K562 (cell line): ENCODE measurements around the gene HEMGN. TPM values are rescaled to one million over a fixed set of nuclear protein-coding genes. Genes with fewer than 3 reads are reported as not detected.

ENCODE experiments used
- BRF1 ChIP-seq: IDR thresholded peaks from 3 replicates; pipeline ENCODE4 v1.6.1; 2011; ENCODE audit warnings: borderline replicate concordance, mild to moderate bottlenecking; ENCODE audit not compliant: insufficient read length; ENCODE audit errors: extremely low read depth
- DDX20 ChIP-seq: fragments of 450-650 bp; IDR thresholded peaks from 2 replicates; pipeline ENCODE4 v1.6.1; 2016; ENCODE audit warnings: missing genetic modification characterization, low read depth, mild to moderate bottlenecking, missing compliant biosample characterization, moderate library complexity
- LEF1 ChIP-seq: fragments of 450-650 bp; IDR thresholded peaks from 2 replicates; pipeline ENCODE4 v1.6.1; 2016; ENCODE audit warnings: mild to moderate bottlenecking
- MIER1 ChIP-seq: fragments of 450-650 bp; IDR thresholded peaks from 2 replicates; pipeline ENCODE4 v1.6.1; 2016; ENCODE audit warnings: antibody characterized with exemption, mild to moderate bottlenecking, low read depth
- SMAD1 ChIP-seq: fragments of 150-350 bp; IDR thresholded peaks from 2 replicates; pipeline ENCODE4 v1.6.1; 2014; ENCODE audit warnings: low read length, low read depth; ENCODE audit not compliant: partially characterized antibody
- SMARCB1 ChIP-seq: IDR thresholded peaks from 2 replicates; pipeline ENCODE4 v1.6.1; 2011; ENCODE audit warnings: improper control_type of control experiment, low read depth; ENCODE audit not compliant: insufficient read length
- STAG1 ChIP-seq: sonication (generic); formaldehyde crosslinking; IDR thresholded peaks from 2 replicates; pipeline ENCODE4 v1.5.0; 2020; ENCODE audit warnings: missing genetic modification reagents, borderline replicate concordance
- ZFPM2 ChIP-seq: fragments of 250-450 bp; sonication (Bioruptor Pico); IDR thresholded peaks from 2 replicates; pipeline ENCODE4 v1.5.1; 2022; ENCODE audit warnings: mild to moderate bottlenecking
- ZNF133 ChIP-seq: fragments of 250-450 bp; sonication (Bioruptor Pico); IDR thresholded peaks from 2 replicates; pipeline ENCODE4 v1.4.0; 2020; ENCODE audit warnings: mild to moderate bottlenecking
- ZNF165 ChIP-seq: fragments of 250-450 bp; sonication (Bioruptor Pico); IDR thresholded peaks from 2 replicates; pipeline ENCODE4 v1.4.0; 2020; ENCODE audit warnings: borderline replicate concordance
- ZSCAN29 ChIP-seq: fragments of 450-650 bp; IDR thresholded peaks from 2 replicates; pipeline ENCODE4 v1.6.1; 2017
- polyA plus RNA-seq, 8 experiments: library from polyadenylated mRNA; depleted of rRNA in 4 of 8; stranded (reverse) in 5 of 8; unstranded in 3 of 8; fragments of >200 nt; fragmentation: Nextera tagmentation in 2 of 8; fragmentation: Illumina TruSeq in 1 of 8; extraction: Ambion mirVana in 2 of 8; extraction: Trizol in 1 of 8; gene quantifications; 2 replicates each; pipeline versions ENCODE4 v1.2.1 to v1.2.3, GENCODE V29; 2011 to 2014; ENCODE audit warnings: inconsistent platforms in 1 of 8, missing spikeins in 1 of 8
- total RNA-seq, 7 experiments: library from RNA; depleted of rRNA in 6 of 7; stranded (reverse); fragments of >200 nt in 6 of 7; fragmentation: Illumina TruSeq in 2 of 7; extraction: Trizol in 2 of 7; gene quantifications; 2 replicates each; pipeline versions ENCODE4 v1.2.1 to v1.2.3, GENCODE V29; 2011 to 2021; ENCODE audit warnings: low replicate concordance in 1 of 7
- TF ChIP-seq, protein P1 (sequence below), 2 experiments: fragments of 150-350 bp in 1 of 2; IDR thresholded peaks; 2 replicates each; pipeline ENCODE4 v1.6.1; 2012 to 2016; ENCODE audit warnings: low read depth in 2 of 2, low read length in 2 of 2, mild to moderate bottlenecking in 1 of 2, moderate library complexity in 1 of 2
- TF ChIP-seq, protein P2 (sequence below): fragments of 250-450 bp; sonication (Bioruptor Pico); IDR thresholded peaks from 2 replicates; pipeline ENCODE4 v1.8.0; 2022; ENCODE audit warnings: inconsistent platforms
- TF ChIP-seq, protein P3 (sequence below): fragments of 450-650 bp; IDR thresholded peaks from one replicate; pipeline ENCODE4 v1.6.1; 2018; ENCODE audit warnings: mild to moderate bottlenecking, moderate library complexity; ENCODE audit not compliant: partially characterized antibody
- TF ChIP-seq, protein P4 (sequence below): fragments of 250-450 bp; sonication (Bioruptor Pico); IDR thresholded peaks from 2 replicates; pipeline ENCODE4 v1.8.0; 2021; ENCODE audit warnings: moderate library complexity, mild to moderate bottlenecking, inconsistent platforms
- TF ChIP-seq, protein P5 (sequence below): fragments of 450-650 bp; formaldehyde crosslinking; conservative IDR thresholded peaks from 2 replicates; pipeline ENCODE4 v1.4.0; 2022; ENCODE audit warnings: mild to moderate bottlenecking, missing genetic modification characterization

Gene HEMGN
- total and polyA plus RNA-seq, 9 of the 15 experiments (the other 6 are each of a cell fraction or from before 2014, with no cell fraction given) = 56.3 to 258 (median 137) TPM

DNA sequence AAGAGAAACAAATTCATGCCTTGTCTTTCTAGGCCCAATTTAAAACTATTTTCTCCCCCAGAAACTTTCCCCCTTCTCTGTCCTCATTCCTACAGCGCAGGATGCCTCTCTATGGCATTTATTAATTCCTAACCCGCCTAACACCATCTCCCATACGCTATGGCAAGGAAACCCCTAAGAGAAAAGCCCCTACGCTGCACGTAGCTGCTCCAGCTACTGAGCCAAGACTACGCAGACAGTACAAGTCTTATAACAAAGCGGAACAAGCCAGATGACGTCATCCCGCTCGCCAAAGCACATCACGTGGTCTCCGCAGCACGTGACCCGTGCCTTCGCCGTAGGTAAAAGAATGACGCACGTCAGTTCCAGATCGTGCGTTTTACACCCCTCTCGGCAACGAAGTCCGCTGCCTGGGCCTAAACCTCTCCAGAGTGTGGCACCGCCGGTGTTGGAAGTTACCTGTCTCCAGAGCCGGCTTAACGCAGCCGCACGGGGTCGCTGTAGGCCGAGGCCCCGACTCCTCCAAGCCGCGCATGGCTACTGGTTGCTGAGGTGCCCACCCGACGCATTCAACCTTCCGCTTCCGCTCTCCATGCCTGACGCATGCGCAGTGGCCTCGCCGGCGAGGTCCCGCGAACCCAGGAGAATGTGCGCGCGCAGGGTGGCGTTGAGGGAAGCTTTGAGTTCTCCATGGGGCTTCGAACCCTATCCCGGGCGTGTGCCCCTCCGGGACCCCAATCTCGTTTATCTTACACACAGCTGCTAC, 15.8 kb downstream of the HEMGN start, which contains the start of gene TRMO (continued):
- TF ChIP-seq, protein P1, sequence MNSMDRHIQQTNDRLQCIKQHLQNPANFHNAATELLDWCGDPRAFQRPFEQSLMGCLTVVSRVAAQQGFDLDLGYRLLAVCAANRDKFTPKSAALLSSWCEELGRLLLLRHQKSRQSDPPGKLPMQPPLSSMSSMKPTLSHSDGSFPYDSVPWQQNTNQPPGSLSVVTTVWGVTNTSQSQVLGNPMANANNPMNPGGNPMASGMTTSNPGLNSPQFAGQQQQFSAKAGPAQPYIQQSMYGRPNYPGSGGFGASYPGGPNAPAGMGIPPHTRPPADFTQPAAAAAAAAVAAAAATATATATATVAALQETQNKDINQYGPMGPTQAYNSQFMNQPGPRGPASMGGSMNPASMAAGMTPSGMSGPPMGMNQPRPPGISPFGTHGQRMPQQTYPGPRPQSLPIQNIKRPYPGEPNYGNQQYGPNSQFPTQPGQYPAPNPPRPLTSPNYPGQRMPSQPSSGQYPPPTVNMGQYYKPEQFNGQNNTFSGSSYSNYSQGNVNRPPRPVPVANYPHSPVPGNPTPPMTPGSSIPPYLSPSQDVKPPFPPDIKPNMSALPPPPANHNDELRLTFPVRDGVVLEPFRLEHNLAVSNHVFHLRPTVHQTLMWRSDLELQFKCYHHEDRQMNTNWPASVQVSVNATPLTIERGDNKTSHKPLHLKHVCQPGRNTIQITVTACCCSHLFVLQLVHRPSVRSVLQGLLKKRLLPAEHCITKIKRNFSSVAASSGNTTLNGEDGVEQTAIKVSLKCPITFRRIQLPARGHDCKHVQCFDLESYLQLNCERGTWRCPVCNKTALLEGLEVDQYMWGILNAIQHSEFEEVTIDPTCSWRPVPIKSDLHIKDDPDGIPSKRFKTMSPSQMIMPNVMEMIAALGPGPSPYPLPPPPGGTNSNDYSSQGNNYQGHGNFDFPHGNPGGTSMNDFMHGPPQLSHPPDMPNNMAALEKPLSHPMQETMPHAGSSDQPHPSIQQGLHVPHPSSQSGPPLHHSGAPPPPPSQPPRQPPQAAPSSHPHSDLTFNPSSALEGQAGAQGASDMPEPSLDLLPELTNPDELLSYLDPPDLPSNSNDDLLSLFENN (IDR thresholded peaks at IDR 0.05; ENCODE audit: low read depth in 2 of 2, low read length in 2 of 2) = peak in 1 of 2 experiments; percentile 41; a peak in 1 of 4 replicates
- TF ChIP-seq, protein P2, sequence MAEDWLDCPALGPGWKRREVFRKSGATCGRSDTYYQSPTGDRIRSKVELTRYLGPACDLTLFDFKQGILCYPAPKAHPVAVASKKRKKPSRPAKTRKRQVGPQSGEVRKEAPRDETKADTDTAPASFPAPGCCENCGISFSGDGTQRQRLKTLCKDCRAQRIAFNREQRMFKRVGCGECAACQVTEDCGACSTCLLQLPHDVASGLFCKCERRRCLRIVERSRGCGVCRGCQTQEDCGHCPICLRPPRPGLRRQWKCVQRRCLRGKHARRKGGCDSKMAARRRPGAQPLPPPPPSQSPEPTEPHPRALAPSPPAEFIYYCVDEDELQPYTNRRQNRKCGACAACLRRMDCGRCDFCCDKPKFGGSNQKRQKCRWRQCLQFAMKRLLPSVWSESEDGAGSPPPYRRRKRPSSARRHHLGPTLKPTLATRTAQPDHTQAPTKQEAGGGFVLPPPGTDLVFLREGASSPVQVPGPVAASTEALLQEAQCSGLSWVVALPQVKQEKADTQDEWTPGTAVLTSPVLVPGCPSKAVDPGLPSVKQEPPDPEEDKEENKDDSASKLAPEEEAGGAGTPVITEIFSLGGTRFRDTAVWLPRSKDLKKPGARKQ = no peak
- TF ChIP-seq, protein P3, sequence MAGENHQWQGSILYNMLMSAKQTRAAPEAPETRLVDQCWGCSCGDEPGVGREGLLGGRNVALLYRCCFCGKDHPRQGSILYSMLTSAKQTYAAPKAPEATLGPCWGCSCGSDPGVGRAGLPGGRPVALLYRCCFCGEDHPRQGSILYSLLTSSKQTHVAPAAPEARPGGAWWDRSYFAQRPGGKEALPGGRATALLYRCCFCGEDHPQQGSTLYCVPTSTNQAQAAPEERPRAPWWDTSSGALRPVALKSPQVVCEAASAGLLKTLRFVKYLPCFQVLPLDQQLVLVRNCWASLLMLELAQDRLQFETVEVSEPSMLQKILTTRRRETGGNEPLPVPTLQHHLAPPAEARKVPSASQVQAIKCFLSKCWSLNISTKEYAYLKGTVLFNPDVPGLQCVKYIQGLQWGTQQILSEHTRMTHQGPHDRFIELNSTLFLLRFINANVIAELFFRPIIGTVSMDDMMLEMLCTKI = no peak
- no peak; the same call in 1 of the 2 replicates for TF ChIP-seq STAG1 (CRISPR knock-in tag)
- TF ChIP-seq MIER1 = peak; percentile 54; the same call in 1 of the 2 replicates
- peak; percentile 92 for TF ChIP-seq ZNF165 (CRISPR knock-in tag)
- TF ChIP-seq ZSCAN29 = peak; percentile 75; the same call in 1 of the 2 replicates
- 0 out of 2 replicates have a peak, but pooled peaks have one; percentile 43 for TF ChIP-seq ZFPM2
- TF ChIP-seq SMAD1 = peak; percentile 56
- TF ChIP-seq, protein P4, sequence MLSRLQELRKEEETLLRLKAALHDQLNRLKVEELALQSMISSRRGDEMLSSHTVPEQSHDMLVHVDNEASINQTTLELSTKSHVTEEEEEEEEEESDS = 0 out of 2 replicates have a peak, but pooled peaks have one; percentile 19
- peak; percentile 89 for TF ChIP-seq LEF1
- no peak; the same call in 1 of the 2 replicates for TF ChIP-seq ZNF133 (CRISPR knock-in tag)
- 0 out of 2 replicates have a peak, but pooled peaks have one; percentile 35 for TF ChIP-seq DDX20 (tag)
- TF ChIP-seq SMARCB1 = no peak
- TF ChIP-seq, protein P5, sequence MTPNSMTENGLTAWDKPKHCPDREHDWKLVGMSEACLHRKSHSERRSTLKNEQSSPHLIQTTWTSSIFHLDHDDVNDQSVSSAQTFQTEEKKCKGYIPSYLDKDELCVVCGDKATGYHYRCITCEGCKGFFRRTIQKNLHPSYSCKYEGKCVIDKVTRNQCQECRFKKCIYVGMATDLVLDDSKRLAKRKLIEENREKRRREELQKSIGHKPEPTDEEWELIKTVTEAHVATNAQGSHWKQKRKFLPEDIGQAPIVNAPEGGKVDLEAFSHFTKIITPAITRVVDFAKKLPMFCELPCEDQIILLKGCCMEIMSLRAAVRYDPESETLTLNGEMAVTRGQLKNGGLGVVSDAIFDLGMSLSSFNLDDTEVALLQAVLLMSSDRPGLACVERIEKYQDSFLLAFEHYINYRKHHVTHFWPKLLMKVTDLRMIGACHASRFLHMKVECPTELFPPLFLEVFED (CRISPR knock-in tag) = no peak; the same call in 1 of the 2 replicates
- TF ChIP-seq BRF1 = no peak
